Measurements from ENCODE around the gene CYRIA.

Gene CYRIA

GRCh38 chr2:16669388-16669787, 3.8 kb upstream of the CYRIA start:
- no peak for DNase-seq (ENCODE audit: low read depth)

DNA sequence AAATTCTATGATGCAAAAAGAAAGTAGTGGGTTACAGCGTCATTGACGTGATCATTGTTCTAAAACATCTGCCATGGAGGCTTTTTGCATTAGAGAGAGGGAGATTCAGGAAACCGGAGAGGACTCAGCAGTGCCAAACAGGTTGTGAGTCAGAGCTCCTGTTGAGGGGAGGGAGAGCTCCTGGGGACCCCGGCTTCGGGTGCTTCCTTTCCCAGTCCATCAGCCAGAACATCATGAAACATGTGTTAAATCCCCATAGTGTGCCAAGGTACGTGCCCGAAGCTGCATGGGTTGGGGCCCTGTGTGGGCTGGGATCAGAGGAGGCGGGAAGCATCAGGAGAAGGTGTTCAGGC, 791 bp upstream of the CYRIA start:
- no peak for DNase-seq (ENCODE audit: low read depth)

DNA sequence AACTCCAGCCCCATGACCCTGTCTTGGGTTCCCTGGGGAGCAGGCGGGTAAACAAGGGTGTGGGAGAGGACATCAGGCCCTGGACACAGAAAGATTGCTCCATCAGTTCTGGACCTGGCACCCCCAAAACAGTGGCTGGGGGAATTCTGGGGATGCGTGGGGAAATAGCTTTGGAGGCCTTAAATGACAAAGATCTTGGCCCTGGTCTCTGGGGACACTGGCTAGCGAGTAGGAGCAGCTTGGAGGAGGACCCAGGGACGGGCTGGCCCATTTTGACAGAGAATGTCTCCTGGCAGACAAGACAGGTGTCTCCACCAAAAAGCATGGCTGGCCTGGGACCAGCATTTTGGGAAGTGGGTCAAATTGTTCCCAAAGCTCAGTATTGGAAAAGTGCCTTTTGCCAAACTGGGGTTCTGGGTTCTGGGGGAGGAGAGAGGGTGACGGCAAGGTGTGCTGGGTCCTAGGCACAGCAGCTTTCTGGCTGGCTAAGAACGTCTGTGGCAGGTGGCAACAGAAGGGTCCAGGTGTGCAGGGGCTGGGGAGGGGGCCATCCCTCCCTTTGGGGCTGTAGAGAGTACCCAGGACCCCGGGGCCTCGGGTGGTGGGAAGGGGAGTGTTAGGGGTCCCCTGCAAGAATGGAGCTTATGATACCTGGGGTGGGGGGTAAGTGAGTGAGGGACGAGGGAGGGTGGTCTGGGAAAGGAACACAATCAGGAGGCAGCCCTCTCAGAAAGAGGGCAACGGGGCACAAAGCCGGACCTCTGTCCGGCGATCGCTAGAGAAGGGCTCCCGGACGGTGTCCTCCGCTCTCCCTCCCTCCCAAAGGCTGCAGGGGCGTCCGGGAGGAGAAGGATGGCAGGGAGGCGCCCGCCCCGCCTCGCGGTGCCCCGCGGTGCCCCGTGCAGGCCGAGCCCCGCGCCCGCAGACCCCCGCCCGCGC, 556 bp downstream of the CYRIA start:
- no peak for DNase-seq (ENCODE audit: low read depth)

- DNase-seq (ENCODE audit: low read depth): no peak
These were observed 1.4 kb downstream of the CYRIA start for GRCh38 chr2:16664052-16664731.

DNA sequence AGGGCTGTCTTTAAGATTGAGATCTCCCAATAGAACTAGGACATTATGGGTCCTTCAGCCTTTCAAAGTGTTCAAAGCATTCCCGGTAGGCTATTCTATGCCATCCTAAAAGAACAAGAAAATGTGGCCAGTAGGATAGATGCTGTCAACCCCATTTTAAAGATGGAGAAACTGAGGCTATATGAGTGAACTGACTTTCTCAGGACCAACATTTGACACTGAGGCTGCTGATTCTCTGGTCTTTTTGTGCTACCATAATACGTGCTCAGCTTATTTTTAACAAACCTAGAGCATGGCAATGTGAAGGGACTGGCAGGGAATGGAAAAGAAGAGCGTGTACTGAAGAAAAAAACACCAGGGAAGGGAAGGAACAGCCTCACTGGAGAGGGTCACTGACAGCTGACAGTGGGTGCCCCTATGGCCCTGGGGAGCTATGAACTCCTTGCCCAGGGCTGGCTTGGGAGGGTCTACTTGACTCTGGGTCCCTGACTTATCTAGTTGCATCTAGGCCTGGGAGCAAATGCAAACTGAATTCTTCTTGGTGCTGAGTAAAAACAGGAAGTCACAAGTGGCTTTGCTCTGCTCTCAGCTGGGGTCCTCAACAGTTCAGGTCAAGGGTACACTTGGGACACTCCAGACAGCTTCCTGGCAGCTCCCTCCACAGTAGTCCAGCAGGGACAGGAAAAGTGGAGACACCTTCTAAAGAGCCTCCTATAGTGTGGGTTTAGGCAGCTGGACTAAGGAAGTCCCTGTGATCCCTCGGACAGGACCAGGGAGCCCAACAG, 2.3 kb downstream of the CYRIA start:
- DNase-seq (ENCODE audit: low read depth): no peak

GRCh38 chr2:16661936-16662839, 3.4 kb downstream of the CYRIA start:
- DNase-seq (ENCODE audit: low read depth): no peak

DNA sequence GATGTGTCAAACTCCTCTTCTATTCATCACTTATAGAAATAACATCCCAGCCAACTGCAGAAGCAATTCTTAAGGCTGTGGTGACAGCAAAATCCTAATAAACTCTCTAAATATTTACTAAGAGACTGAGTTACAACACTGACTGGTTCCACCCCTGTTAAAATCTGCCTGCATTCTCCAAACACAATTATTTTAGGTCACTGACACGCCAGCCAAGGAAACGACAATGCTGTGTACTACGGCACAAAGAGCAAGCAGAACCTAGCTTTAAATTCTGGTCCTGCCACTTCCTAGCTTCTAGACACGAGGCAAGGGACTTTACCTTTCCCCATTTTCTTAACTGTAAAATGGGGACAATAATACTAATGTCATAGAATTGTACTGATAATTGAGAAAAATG, 4.1 kb downstream of the CYRIA start:
- no peak for DNase-seq (ENCODE audit: low read depth)

GRCh38 chr2:16660556-16660955, 5.1 kb downstream of the CYRIA start:
- no peak for DNase-seq (ENCODE audit: low read depth)

GRCh38 chr2:16660114-16660513, 5.5 kb downstream of the CYRIA start:
- no peak for DNase-seq (ENCODE audit: low read depth)

DNA sequence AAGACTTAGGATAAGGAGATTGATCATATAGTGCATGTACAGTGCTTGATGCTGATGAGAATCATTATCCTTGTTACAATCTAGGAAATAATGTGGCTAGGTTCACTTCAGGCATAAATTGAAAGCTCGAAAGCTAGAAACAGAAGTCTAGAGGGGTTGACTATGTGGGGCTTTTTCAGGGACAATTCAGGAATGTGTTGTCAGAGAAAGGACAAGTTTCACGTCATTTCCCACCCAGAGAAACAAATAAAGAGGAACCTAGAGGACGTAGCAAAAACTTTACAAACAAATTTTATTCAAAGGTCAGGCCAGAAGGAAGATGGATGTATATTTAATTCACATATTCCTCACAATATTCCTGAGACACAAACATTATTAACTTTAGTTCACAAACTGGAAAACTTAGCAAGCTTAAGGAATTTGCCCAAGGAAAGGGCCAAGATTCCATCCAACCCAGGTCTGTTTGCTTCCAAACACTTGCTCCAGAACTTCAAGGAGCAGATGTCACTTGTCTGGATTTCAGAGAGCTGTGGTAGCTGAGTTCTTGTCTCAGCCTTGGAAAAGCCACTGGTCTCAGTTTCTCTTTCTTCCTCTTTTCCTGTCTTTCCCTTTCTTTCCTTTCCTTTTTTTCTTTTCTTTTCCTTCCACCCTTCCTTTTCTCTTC, 7.4 kb downstream of the CYRIA start:
- DNase-seq (ENCODE audit: low read depth): no peak

DNA sequence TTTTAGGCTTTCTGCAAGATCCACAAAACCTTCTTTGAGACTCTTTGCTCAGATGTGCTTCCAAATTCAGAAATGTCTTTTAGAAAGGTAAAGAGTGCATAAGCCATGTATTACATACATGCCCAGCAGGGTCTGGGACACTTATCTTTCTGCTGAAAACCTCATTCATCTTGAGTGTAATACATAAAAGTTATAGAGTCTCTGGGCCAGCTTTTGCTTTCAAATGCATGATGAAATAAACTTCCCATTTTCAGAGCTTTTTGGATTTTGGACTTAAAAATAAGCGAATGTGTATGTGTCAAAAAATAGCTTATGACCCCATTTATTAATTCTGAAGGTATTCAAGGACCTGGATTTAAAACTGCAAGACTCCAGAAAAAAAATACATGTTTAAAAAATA, 8.0 kb downstream of the CYRIA start:
- no peak for DNase-seq (ENCODE audit: low read depth)

DNA sequence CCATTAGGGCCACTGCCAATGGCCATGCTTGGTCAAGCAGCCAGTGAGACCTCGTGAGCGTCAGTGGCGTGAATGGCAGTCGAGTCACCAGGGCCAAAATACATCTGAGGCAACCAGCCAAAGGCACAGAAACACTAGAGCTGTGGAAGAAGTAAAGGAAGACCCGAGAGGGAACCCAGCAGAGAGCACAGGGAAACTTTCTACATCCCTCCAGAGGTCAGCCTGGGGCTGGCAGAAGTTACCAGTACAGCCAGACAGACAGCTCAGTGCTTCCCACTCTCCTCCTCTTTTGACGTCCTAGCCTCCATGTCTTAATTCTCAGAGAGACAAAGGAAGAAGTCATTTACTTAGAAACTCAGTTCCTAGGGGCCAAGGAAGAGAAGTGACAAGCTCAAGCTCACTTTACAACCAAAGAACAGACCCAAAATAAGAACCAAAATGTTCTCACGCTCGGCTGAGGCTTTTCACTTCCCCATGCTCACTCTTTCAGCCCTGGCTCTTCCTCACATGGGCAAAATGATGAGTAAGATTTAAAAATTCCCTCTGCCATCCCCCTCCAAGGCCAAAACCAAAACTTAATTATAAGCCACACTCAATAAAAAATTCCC, 8.7 kb downstream of the CYRIA start:
- DNase-seq (ENCODE audit: low read depth): no peak

DNA sequence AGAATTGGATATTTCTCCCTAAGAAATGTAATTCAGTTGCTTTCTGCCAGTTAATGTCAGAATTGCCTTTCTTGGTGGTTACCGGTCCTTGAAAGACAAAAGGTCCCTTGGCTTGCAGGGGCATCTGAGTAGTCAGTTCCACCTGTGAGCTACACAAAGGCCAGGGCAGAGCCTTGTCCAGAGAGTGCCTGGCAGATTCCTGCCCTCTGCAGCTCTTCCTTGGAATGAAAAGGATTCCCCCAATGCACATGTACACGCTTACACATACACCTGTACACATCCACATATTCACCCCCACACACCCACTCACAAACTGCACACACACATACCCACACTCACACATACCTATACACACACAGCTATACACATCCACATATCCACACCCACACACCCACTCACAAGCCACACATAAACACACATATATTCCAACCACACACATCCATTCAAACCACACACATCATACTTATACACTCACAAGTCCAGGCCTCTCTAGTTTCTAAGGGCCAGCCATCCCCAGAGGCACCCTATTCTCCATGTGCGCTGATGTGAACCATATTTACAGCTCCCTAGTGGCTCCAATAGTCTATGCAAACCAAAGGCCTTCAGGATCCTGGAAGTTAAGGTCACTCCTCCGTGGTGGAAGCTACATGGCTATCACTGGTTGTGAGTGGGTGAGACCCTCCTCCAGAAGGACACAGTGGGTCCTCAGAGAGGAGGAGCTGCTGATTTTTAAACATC, 9.6 kb downstream of the CYRIA start:
- DNase-seq (ENCODE audit: low read depth): no peak

DNA sequence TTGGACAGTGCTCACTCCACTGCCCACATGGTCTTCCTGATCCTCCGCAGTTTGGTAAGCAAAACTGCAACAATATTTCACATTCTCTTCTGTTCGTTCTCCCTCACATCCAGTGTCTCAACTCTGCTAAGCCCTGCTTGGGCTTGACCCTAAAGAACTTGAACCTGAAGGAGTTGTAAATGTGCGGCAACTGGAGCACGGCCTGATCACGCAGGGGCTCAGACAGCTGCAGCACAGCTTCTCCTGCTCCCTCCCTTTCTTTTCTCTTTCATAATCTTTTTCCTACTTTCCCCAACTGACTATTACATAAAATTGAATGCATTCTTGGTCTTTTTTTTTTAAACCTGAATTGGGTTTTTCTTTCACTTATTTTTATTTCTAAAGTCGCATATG, 10.2 kb downstream of the CYRIA start:
- no peak for DNase-seq (ENCODE audit: low read depth)

GRCh38 chr2:16654833-16655444, 10.7 kb downstream of the CYRIA start:
- no peak for DNase-seq (ENCODE audit: low read depth)

- no peak for DNase-seq (ENCODE audit: low read depth)
These were observed 11.8 kb downstream of the CYRIA start for GRCh38 chr2:16653799-16654198.

DNA sequence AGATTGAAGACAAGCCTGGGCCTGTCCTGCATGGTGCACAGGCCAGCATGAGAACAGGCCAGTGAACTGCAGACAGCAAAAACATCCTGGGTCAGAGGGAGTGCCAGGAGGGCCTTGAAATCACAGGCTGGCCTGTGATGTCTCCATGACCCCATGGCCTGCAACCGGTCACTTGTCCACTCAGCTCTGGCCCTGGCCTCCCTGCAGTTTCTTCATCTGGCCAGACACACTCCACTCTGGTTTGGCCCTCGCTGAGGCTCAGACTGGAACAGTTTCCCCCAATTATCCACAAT, 12.6 kb downstream of the CYRIA start:
- DNase-seq (ENCODE audit: low read depth): no peak

GRCh38 chr2:16652296-16653082, 13.1 kb downstream of the CYRIA start:
- no peak for DNase-seq (ENCODE audit: low read depth)

All from stimulated activated CD8-positive, alpha-beta memory T cell treated with anti-CD3 and anti-CD28 coated beads, Interleukin-15, amount 100 ng/mL, for 24 hours (primary cell).